ENCODE data around the gene GNAL. TPM values are rescaled to one million over a fixed set of nuclear protein-coding genes. Genes with fewer than 3 reads are reported as not detected.

The GNAL gene
- total RNA-seq, 1 experiment from 2014 or later = 0.44 TPM

- ATAC-seq = no peak
- intact Hi-C loops (cut with micrococcal nuclease; ENCODE audit: unreplicated experiment) = no loop called here
- H3K27me3 ChIP-seq (ENCODE audit: control insufficient read depth, insufficient read depth, low read length) = no peaks in the 10 kb centered on the region
Measured at GRCh38 chr18:11840493-11840892, 151.4 kb downstream of the GNAL start.

GRCh38 chr18:11842562-11842961 lies 153.5 kb downstream of the GNAL start:
- no peak overlapping the region for H3K4me3 ChIP-seq (ENCODE audit: low read depth in 2 of 2, low read length in 2 of 2)
- intact Hi-C loops (cut with micrococcal nuclease; ENCODE audit: unreplicated experiment) = no loop called here
- TF ChIP-seq SIN3A (IDR thresholded peaks at IDR 0.05; ENCODE audit: borderline replicate concordance, insufficient read depth, low read depth, low read length) (no peak), POLR2AphosphoS5 (IDR thresholded peaks at IDR 0.05; ENCODE audit: low read depth, low read length) (no peak), REST (IDR thresholded peaks at IDR 0.05; ENCODE audit: insufficient read depth in 1 of 2, low read depth in 2 of 2, low read length in 1 of 2) (no peak), TCF7L2 (IDR thresholded peaks at IDR 0.05; ENCODE audit: low read depth, low read length) (no peak), CTCF (IDR thresholded peaks at IDR 0.05) (no peak)
- H3K9me3 ChIP-seq (ENCODE audit: control insufficient read depth, insufficient read depth, low read depth, low read length) = no peaks in the 10 kb centered on the region
- no peak overlapping the region for H3K27ac ChIP-seq (ENCODE audit: low read length)
- in situ Hi-C loops (cut with HindIII; ENCODE audit: low pct_unique_long_range_greater_than_20kb, low sequenced_read_pairs) = no loop called here
- H3K27me3 ChIP-seq (ENCODE audit: control insufficient read depth, insufficient read depth, low read length) = no peaks in the 10 kb centered on the region
- H3K36me3 ChIP-seq (ENCODE audit: control insufficient read depth, insufficient read depth, low read length) = no peaks in the 10 kb centered on the region
- no peak for DNase-seq (ENCODE audit: low read depth, low spot score)
- CTCF ChIA-PET = no interaction called here
- no peaks in the 10 kb centered on the region for H3K4me1 ChIP-seq (ENCODE audit: control insufficient read depth, insufficient read depth, low read length)
- ATAC-seq = no peak
- POLR2A ChIA-PET = no interaction called here
- BruUV-seq (replicated peaks) = no TSS peak

More at GRCh38 chr18:11840493-11840892, 151.4 kb downstream of the GNAL start:
- Histone ChIP-seq H3K36me3 (ENCODE audit: control insufficient read depth, insufficient read depth, low read length) (no peaks in the 10 kb centered on the region), H3K27ac (ENCODE audit: low read length) (no peak overlapping the region), H3K9me3 (ENCODE audit: control insufficient read depth, insufficient read depth, low read depth, low read length) (no peaks in the 10 kb centered on the region), H3K4me1 (ENCODE audit: control insufficient read depth, insufficient read depth, low read length) (no peaks in the 10 kb centered on the region), H3K4me3 (ENCODE audit: low read depth in 2 of 2, low read length in 2 of 2) (no peak overlapping the region)
- CTCF ChIA-PET = interaction anchor here (0.6 kb wide), 1 partner anchor 437 kb away, joined by 13 read pairs; no protein-coding TSS in a partner anchor
- POLR2A ChIA-PET = no interaction called here
- no peak for TF ChIP-seq POLR2AphosphoS5 (IDR thresholded peaks at IDR 0.05; ENCODE audit: low read depth, low read length)
- no peak for TF ChIP-seq SIN3A (IDR thresholded peaks at IDR 0.05; ENCODE audit: borderline replicate concordance, insufficient read depth, low read depth, low read length)
- TF ChIP-seq CTCF (IDR thresholded peaks at IDR 0.05) = no peak
- TF ChIP-seq TCF7L2 (IDR thresholded peaks at IDR 0.05; ENCODE audit: low read depth, low read length) = no peak
- DNase-seq (ENCODE audit: low read depth, low spot score) = no peak
- BruUV-seq (replicated peaks) = no TSS peak
- in situ Hi-C loops (cut with HindIII; ENCODE audit: low pct_unique_long_range_greater_than_20kb, low sequenced_read_pairs) = no loop called here

Measured in Panc1 (cell line).